HL-60 (cell line): ENCODE measurements around the gene MXD1.

ENCODE experiments used
- DNase-seq, 2 experiments: peaks; one replicate each; pipeline ENCODE4 v3.0.0-alpha.2; 2010 to 2020; ENCODE audit warnings: low read depth in 1 of 2, low spot score in 1 of 2
- H3K27ac ChIP-seq: fragments of 250-450 bp; sonication (Bioruptor Pico); replicated peaks from 2 replicates; pipeline ENCODE4 v1.5.1; 2020; ENCODE audit warnings: mild to moderate bottlenecking, moderate library complexity
- H3K27me3 ChIP-seq: fragments of 250-450 bp; sonication (Bioruptor Pico); 2 replicates; pipeline ENCODE4 v1.5.1; 2021; ENCODE audit warnings: mild to moderate bottlenecking, moderate library complexity; ENCODE audit not compliant: insufficient read depth, poor library complexity, severe bottlenecking
- H3K4me3 ChIP-seq: replicated peaks from 2 replicates; pipeline ENCODE4 v1.5.1; 2011; ENCODE audit warnings: mild to moderate bottlenecking, control low read depth, low read length; ENCODE audit not compliant: insufficient read depth
- CTCF ChIP-seq: IDR thresholded peaks from one replicate; pipeline ENCODE4 v1.5.1; 2011; ENCODE audit warnings: low read length, control low read depth, inconsistent platforms; ENCODE audit not compliant: insufficient read depth
- GABPA ChIP-seq: IDR thresholded peaks from 2 replicates; pipeline ENCODE4 v1.6.1; 2012; ENCODE audit warnings: low read depth
- POLR2AphosphoS5 ChIP-seq: IDR thresholded peaks from 2 replicates; pipeline ENCODE4 v1.6.1; 2012; ENCODE audit warnings: low read depth
- REST ChIP-seq: IDR thresholded peaks from 2 replicates; pipeline ENCODE4 v1.6.1; 2012; ENCODE audit warnings: low read depth; ENCODE audit not compliant: insufficient replicate concordance
- SPI1 ChIP-seq: IDR thresholded peaks from 2 replicates; pipeline ENCODE4 v1.6.1; 2012; ENCODE audit warnings: low read depth, mild to moderate bottlenecking, borderline replicate concordance

Gene MXD1

GRCh38 chr2:69943843-69944525, 29.1 kb downstream of the MXD1 start:
- H3K27ac ChIP-seq: peak overlapping the region; percentile 95
- H3K4me3 ChIP-seq: no peak overlapping the region
- DNase-seq: peak in 1 of 2 experiments; percentile 65
- H3K27me3 ChIP-seq: no peaks in the 10 kb centered on the region
- no peak for TF ChIP-seq REST
- TF ChIP-seq POLR2AphosphoS5: peak; percentile 23; the same call in 1 of the 2 replicates

GRCh38 chr2:69944756-69945155, 29.8 kb downstream of the MXD1 start:
- Histone ChIP-seq H3K27me3 (no peaks in the 10 kb centered on the region), H3K27ac (peak overlapping the region; percentile 95), H3K4me3 (no peak overlapping the region)
- TF ChIP-seq CTCF (no peak), GABPA (no peak), REST (no peak), POLR2AphosphoS5 (no peak), SPI1 (no peak)
- DNase-seq: no peak

GRCh38 chr2:69945441-69945840, 30.5 kb downstream of the MXD1 start:
- DNase-seq: peak; percentile 63 to 93
- TF ChIP-seq GABPA (no peak), SPI1 (no peak), POLR2AphosphoS5 (peak; percentile 75)
- no peaks in the 10 kb centered on the region for H3K27me3 ChIP-seq
- H3K27ac ChIP-seq: peak overlapping the region; percentile 95
- no peak overlapping the region for H3K4me3 ChIP-seq

- no peaks in the 10 kb centered on the region for H3K27me3 ChIP-seq
- TF ChIP-seq SPI1 (no peak), REST (no peak), GABPA (no peak), POLR2AphosphoS5 (no peak), CTCF (no peak)
- no peak overlapping the region for H3K4me3 ChIP-seq
- no peak for DNase-seq
- peak overlapping the region; percentile 95 for H3K27ac ChIP-seq
These were observed 31.0 kb downstream of the MXD1 start for GRCh38 chr2:69945941-69946340.
